H9 (cell line): ENCODE results near the gene POGLUT2. TPM values are rescaled to one million over a fixed set of nuclear protein-coding genes. Genes with fewer than 3 reads are reported as not detected.

Source experiments
- DNase-seq: peaks from one replicate; pipeline ENCODE4 v3.0.0-alpha.2; 2017
- H2AFZ ChIP-seq: one replicate; pipeline ENCODE4 v1.6.1; 2013; ENCODE audit warnings: mild to moderate bottlenecking, low read length, control low read depth, moderate library complexity
- H2AK5ac ChIP-seq: 2 replicates; pipeline ENCODE4 v1.6.1; 2013; ENCODE audit warnings: low read length, control low read depth, mixed read lengths; ENCODE audit not compliant: insufficient read length
- H2BK120ac ChIP-seq: one replicate; pipeline ENCODE4 v1.6.1; 2013; ENCODE audit warnings: low read depth, mild to moderate bottlenecking, low read length, control low read depth, inconsistent platforms; ENCODE audit not compliant: poor library complexity, severe bottlenecking
- H2BK12ac ChIP-seq: 2 replicates; pipeline ENCODE4 v1.6.1; 2013; ENCODE audit warnings: low read length, control low read depth, mixed read lengths, low read depth; ENCODE audit not compliant: insufficient read length
- H2BK15ac ChIP-seq: 2 replicates; pipeline ENCODE4 v1.6.1; 2013; ENCODE audit warnings: low read depth, low read length, control low read depth
- H2BK20ac ChIP-seq: one replicate; pipeline ENCODE4 v1.6.1; 2013; ENCODE audit warnings: low read depth, mild to moderate bottlenecking, low read length, control low read depth, inconsistent platforms; ENCODE audit not compliant: poor library complexity, severe bottlenecking
- H2BK5ac ChIP-seq: 2 replicates; pipeline ENCODE4 v1.6.1; 2013; ENCODE audit warnings: low read length, control low read depth, mixed read lengths; ENCODE audit not compliant: insufficient read length
- H3K14ac ChIP-seq: 2 replicates; pipeline ENCODE4 v1.6.1; 2013; ENCODE audit warnings: low read length, control low read depth; ENCODE audit not compliant: insufficient read depth
- H3K18ac ChIP-seq: 2 replicates; pipeline ENCODE4 v1.6.1; 2013; ENCODE audit warnings: low read depth, mild to moderate bottlenecking, mixed read lengths, low read length, control low read depth; ENCODE audit not compliant: insufficient read length
- H3K23ac ChIP-seq: 2 replicates; pipeline ENCODE4 v1.6.1; 2013; ENCODE audit warnings: low read length, control low read depth, mixed read lengths, low read depth; ENCODE audit not compliant: insufficient read length
- H3K23me2 ChIP-seq: 2 replicates; pipeline ENCODE4 v1.6.1; 2013; ENCODE audit warnings: low read depth, mild to moderate bottlenecking, mixed read lengths, low read length, control low read depth; ENCODE audit not compliant: insufficient read length, poor library complexity, severe bottlenecking
- H3K27ac ChIP-seq: 2 replicates; pipeline ENCODE4 v1.5.1; 2013; ENCODE audit warnings: low read length, control low read depth, mixed read lengths, low read depth; ENCODE audit not compliant: insufficient read length
- H3K27me3 ChIP-seq: 2 replicates; pipeline ENCODE4 v1.6.1; 2013; ENCODE audit warnings: low read length, control low read depth, inconsistent platforms; ENCODE audit not compliant: insufficient read depth
- H3K4ac ChIP-seq: 2 replicates; pipeline ENCODE4 v1.6.1; 2013; ENCODE audit warnings: low read depth, mild to moderate bottlenecking, control low read depth, inconsistent platforms, low read length, moderate library complexity
- H3K4me1 ChIP-seq: 2 replicates; pipeline ENCODE4 v1.6.1; 2013; ENCODE audit warnings: low read length, control low read depth, inconsistent platforms; ENCODE audit not compliant: insufficient read depth
- H3K4me2 ChIP-seq: 2 replicates; pipeline ENCODE4 v1.6.1; 2013; ENCODE audit warnings: low read length, control low read depth, mixed read lengths; ENCODE audit not compliant: insufficient read length, insufficient read depth
- H3K56ac ChIP-seq: 2 replicates; pipeline ENCODE4 v1.6.1; 2013; ENCODE audit warnings: low read depth, mild to moderate bottlenecking, mixed read lengths, low read length, control low read depth; ENCODE audit not compliant: insufficient read length
- H3K79me1 ChIP-seq: 2 replicates; pipeline ENCODE4 v1.6.1; 2013; ENCODE audit warnings: low read depth, mild to moderate bottlenecking, moderate library complexity, low read length, control low read depth, inconsistent platforms; ENCODE audit not compliant: insufficient read depth, poor library complexity, severe bottlenecking
- H3K79me2 ChIP-seq: 2 replicates; pipeline ENCODE4 v1.6.1; 2013; ENCODE audit warnings: low read length, control low read depth, inconsistent platforms; ENCODE audit not compliant: insufficient read depth
- H3K9ac ChIP-seq: 2 replicates; pipeline ENCODE4 v1.6.1; 2013; ENCODE audit warnings: low read length, control low read depth, mixed read lengths; ENCODE audit not compliant: insufficient read length; ENCODE audit errors: extremely low read depth
- H3K9me3 ChIP-seq: one replicate; pipeline ENCODE4 v1.6.1; 2013; ENCODE audit warnings: low read depth, low read length, inconsistent platforms; ENCODE audit not compliant: control insufficient read depth
- H3T11ph ChIP-seq: one replicate; pipeline ENCODE4 v1.6.1; 2013; ENCODE audit warnings: mild to moderate bottlenecking, low read length, control low read depth, inconsistent platforms
- H4K20me1 ChIP-seq: one replicate; pipeline ENCODE4 v1.6.1; 2013; ENCODE audit not compliant: control insufficient read depth, insufficient read length, insufficient read depth
- H4K5ac ChIP-seq: 2 replicates; pipeline ENCODE4 v1.6.1; 2013; ENCODE audit warnings: low read depth, mild to moderate bottlenecking, mixed read lengths, low read length, control low read depth; ENCODE audit not compliant: insufficient read length
- H4K8ac ChIP-seq: replicated peaks from 2 replicates; pipeline ENCODE4 v1.6.1; 2013; ENCODE audit warnings: low read length, control low read depth, mixed read lengths, low read depth; ENCODE audit not compliant: insufficient read length
- H4K91ac ChIP-seq: 2 replicates; pipeline ENCODE4 v1.6.1; 2013; ENCODE audit warnings: low read depth, mild to moderate bottlenecking, moderate library complexity, mixed read lengths, low read length, control low read depth; ENCODE audit not compliant: insufficient read length
- H3K27ac Mint-ChIP-seq, 3 experiments: 2 replicates in 2 of 3; 3 replicates in 1 of 3; pipeline ENCODE4 v1.8.0; 2020 to 2021; ENCODE audit warnings: mixed read lengths in 3 of 3, mild to moderate bottlenecking in 1 of 3, moderate library complexity in 1 of 3
- H3K27me3 Mint-ChIP-seq: 2 replicates; pipeline ENCODE4 v1.8.0; 2021; ENCODE audit warnings: low read depth, mild to moderate bottlenecking, moderate library complexity, mixed read lengths
- H3K36me3 Mint-ChIP-seq, 3 experiments: 2 replicates in 2 of 3; 3 replicates in 1 of 3; pipeline ENCODE4 v1.8.0; 2020 to 2021; ENCODE audit warnings: low read depth in 3 of 3, mixed read lengths in 3 of 3; ENCODE audit not compliant: insufficient read depth in 1 of 3
- H3K4me1 Mint-ChIP-seq, 2 experiments: 2 replicates each; pipeline ENCODE4 v1.8.0; 2020; ENCODE audit warnings: mixed read lengths in 2 of 2
- H3K4me3 Mint-ChIP-seq, 2 experiments: 2 replicates in 1 of 2; 3 replicates in 1 of 2; pipeline ENCODE4 v1.8.0; 2020 to 2021; ENCODE audit warnings: mild to moderate bottlenecking in 2 of 2, mixed read lengths in 2 of 2, moderate library complexity in 1 of 2
- H3K9me3 Mint-ChIP-seq, 2 experiments: 2 replicates in 1 of 2; 3 replicates in 1 of 2; pipeline ENCODE4 v1.8.0; 2020; ENCODE audit warnings: mild to moderate bottlenecking in 2 of 2, mixed read lengths in 2 of 2, moderate library complexity in 1 of 2
- WGBS: extraction: QIAGEN DNeasy Blood & Tissue Kit; methylation state at CpG from one replicate; pipeline ENCODE4 v1.1.7; 2013; ENCODE audit warnings: missing lambda C conversion rate, low lambda C conversion rate, mixed read lengths; ENCODE audit not compliant: insufficient read length; ENCODE audit errors: extremely low coverage; 5-methylcytosine and 5-hydroxymethylcytosine counted together
- total RNA-seq: library from RNA; stranded (reverse); gene quantifications from 2 replicates; pipeline ENCODE4 v1.2.1, GENCODE V29; 2021
- TF ChIP-seq, protein P1 (sequence below): fragments of 200-600 bp; sonication (generic); conservative IDR thresholded peaks from 3 replicates; pipeline ENCODE4 v1.8.0; 2021; ENCODE audit warnings: antibody characterized with exemption, mild to moderate bottlenecking

POGLUT2 gene
- total RNA-seq, 1 experiment from 2014 or later: 23.5 TPM

DNA sequence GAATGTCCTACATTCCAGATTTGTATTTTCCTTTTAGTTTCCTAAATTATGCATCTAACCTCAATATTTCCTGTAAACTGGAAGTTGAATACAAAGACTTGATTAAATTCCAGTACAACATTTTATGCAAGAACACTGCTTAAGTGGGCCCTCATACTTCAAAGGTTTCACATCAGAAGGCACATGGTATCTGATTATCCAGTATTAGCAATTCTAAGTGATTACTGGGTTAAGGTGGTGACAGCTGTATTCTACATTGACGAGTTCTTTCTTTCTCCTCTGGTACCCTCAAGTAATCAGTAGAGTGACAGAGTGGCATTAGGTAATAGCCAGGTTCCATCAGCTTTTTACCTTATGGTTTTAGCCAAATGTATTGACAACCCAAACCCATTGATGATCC, 18.5 kb upstream of the POGLUT2 start:
- no peaks in the 10 kb centered on the region for H3K27me3 Mint-ChIP-seq
- H3K23ac ChIP-seq: no peak overlapping the region
- H3K4me3 Mint-ChIP-seq: no peak overlapping the region
- H2BK12ac ChIP-seq: no peak overlapping the region
- H3K14ac ChIP-seq: no peak overlapping the region
- no peaks in the 10 kb centered on the region for H3K9me3 Mint-ChIP-seq
- H4K20me1 ChIP-seq: no peaks in the 10 kb centered on the region
- no peak overlapping the region for H4K8ac ChIP-seq
- H3K23me2 ChIP-seq: no peaks in the 10 kb centered on the region
- H2BK120ac ChIP-seq: no peak overlapping the region
- no peak overlapping the region for H2BK20ac ChIP-seq
- H2AK5ac ChIP-seq: no peak overlapping the region
- H2BK15ac ChIP-seq: no peak overlapping the region
- WGBS: no CpG with 5 or more reads among the region's 1 CpG
- H3K4me2 ChIP-seq: no peak overlapping the region
- no peak overlapping the region for H4K5ac ChIP-seq
- no peak for DNase-seq
- no peak overlapping the region for H3K4ac ChIP-seq
- no peaks in the 10 kb centered on the region for H3K27me3 ChIP-seq
- H3K79me1 ChIP-seq: no peaks in the 10 kb centered on the region
- no peak overlapping the region for H2AFZ ChIP-seq
- H3K9me3 ChIP-seq: no peaks in the 10 kb centered on the region
- TF ChIP-seq, protein P1, sequence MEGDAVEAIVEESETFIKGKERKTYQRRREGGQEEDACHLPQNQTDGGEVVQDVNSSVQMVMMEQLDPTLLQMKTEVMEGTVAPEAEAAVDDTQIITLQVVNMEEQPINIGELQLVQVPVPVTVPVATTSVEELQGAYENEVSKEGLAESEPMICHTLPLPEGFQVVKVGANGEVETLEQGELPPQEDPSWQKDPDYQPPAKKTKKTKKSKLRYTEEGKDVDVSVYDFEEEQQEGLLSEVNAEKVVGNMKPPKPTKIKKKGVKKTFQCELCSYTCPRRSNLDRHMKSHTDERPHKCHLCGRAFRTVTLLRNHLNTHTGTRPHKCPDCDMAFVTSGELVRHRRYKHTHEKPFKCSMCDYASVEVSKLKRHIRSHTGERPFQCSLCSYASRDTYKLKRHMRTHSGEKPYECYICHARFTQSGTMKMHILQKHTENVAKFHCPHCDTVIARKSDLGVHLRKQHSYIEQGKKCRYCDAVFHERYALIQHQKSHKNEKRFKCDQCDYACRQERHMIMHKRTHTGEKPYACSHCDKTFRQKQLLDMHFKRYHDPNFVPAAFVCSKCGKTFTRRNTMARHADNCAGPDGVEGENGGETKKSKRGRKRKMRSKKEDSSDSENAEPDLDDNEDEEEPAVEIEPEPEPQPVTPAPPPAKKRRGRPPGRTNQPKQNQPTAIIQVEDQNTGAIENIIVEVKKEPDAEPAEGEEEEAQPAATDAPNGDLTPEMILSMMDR: no peak
- H3K79me2 ChIP-seq: no peaks in the 10 kb centered on the region
- no peak overlapping the region for H3K18ac ChIP-seq
- H3K27ac ChIP-seq: no peak overlapping the region
- peaks cover 0 to 3% of the 10 kb centered on the region in 2 experiments; a peak in 2 of 4 replicates for H3K4me1 Mint-ChIP-seq
- H3K4me1 ChIP-seq: no peaks in the 10 kb centered on the region; the same call in 1 of the 2 replicates
- H3K9ac ChIP-seq: no peak overlapping the region
- H4K91ac ChIP-seq: no peak overlapping the region
- no peak overlapping the region for H3K56ac ChIP-seq
- no peak overlapping the region for H3T11ph ChIP-seq
- H2BK5ac ChIP-seq: no peak overlapping the region
- no peak overlapping the region for H3K27ac Mint-ChIP-seq
- H3K36me3 Mint-ChIP-seq: peaks cover under 1 to 12% (median 1%) of the 10 kb centered on the region in 3 experiments; a peak in 4 of 7 replicates
